NOMO-1 (cell line): ENCODE results near the gene PTBP3.

Experiments used
- DNase-seq, 2 experiments: peaks; one replicate each; lab custom pipeline; 2025; ENCODE audit not compliant: unreplicated experiment in 2 of 2; lab: John Stamatoyannopoulos, UW

The PTBP3 gene

GRCh38 chr9:112173489-112174221, 159.8 kb downstream of the PTBP3 start:
- DNase-seq, result no peak

DNA sequence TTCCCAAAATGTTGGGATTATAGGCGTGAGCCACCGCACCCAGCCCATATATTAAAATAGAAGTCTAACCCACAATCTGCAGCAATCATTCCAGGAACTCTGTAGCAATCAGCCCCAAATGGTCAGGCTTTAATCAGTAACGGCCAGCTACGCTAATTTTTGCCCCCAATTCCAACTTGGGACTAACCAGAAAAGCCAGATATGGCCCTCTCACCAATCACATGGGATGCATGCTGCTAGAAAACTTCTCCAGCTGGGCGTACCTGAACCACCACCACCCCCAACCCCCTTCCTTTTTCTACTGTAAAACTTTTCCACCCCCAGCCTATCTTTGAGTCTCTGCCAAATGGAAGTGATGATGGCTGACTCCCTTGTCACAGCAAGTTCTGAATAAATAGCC, 162.5 kb downstream of the PTBP3 start:
- no peak for DNase-seq

DNA sequence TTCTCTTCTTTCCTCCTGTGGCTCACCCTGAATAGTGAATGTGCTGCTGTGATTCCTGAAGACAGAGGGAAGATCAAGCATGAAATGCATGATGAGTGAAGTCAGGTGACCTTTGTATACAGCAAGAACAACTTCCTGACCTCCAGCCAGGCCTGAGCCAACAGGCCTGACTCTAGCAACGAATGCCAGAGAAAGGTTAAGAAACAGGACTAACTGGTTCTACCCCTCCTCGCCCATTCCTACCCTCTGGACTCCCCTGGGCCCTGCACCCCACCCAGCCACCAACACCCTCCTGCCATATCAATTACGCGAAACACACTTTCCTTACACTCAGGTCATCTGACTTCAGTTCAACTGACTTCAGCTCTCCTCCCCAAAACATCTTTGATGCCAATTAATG, 163.2 kb downstream of the PTBP3 start:
- DNase-seq, result no peak

DNA sequence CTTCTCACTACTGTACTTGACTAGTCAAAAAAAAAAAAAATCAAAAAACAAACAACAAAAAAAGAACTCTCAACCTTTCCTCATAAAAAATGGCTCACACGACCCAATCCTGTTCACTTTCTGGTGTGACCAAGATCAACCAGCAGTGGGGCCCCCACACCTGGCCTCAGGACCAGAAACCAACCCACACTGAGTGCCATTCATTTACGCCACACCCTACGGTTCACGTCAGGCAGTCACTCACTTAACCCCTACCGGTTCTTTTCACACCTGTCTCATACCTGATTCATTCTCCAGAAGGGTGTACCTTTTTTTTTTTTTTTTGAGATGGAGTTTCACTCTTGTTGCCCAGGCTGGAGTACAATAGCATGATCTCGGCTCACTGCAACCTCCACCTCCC, 164.1 kb downstream of the PTBP3 start:
- DNase-seq, result no peak

- DNase-seq, result no peak
Observed at GRCh38 chr9:112168197-112168596, 165.2 kb downstream of the PTBP3 start.
